HG03432 (cell line): ENCODE measurements around the gene SLC25A4.
A peak's percentile ranks its signal among the peaks of the same experiment; 100 is the strongest.

ENCODE experiments used
- ATAC-seq: cut with Tn5 transposase; IDR thresholded peaks from one replicate; pipeline ENCODE4 v1.9.1; 2021; ENCODE audit warnings: mild to moderate bottlenecking, moderate library complexity; ENCODE audit not compliant: unreplicated experiment

The SLC25A4 gene

GRCh38 chr4:185119927-185120630 is 23.0 kb upstream of the SLC25A4 start:
- ATAC-seq, result no peak

GRCh38 chr4:185120631-185120946 is 22.5 kb upstream of the SLC25A4 start:
- no peak for ATAC-seq

GRCh38 chr4:185122681-185123345 is 20.3 kb upstream of the SLC25A4 start:
- peak; percentile 81 for ATAC-seq

- ATAC-seq, result no peak
Measured at GRCh38 chr4:185124006-185124405, 19.1 kb upstream of the SLC25A4 start.

- ATAC-seq, result no peak
Measured at GRCh38 chr4:185127021-185127925, 15.8 kb upstream of the SLC25A4 start.

- peak; percentile 62 for ATAC-seq
Measured at GRCh38 chr4:185128272-185129119, 14.6 kb upstream of the SLC25A4 start.

GRCh38 chr4:185134307-185134869 is 8.7 kb upstream of the SLC25A4 start:
- peak; percentile 75 for ATAC-seq

- ATAC-seq, result no peak
Measured at GRCh38 chr4:185137233-185137925, 5.7 kb upstream of the SLC25A4 start.

GRCh38 chr4:185138161-185138560 is 4.9 kb upstream of the SLC25A4 start:
- ATAC-seq, result no peak

- no peak for ATAC-seq
Measured at GRCh38 chr4:185139736-185140135, 3.3 kb upstream of the SLC25A4 start.

GRCh38 chr4:185141777-185142176 is 1.3 kb upstream of the SLC25A4 start:
- ATAC-seq, result no peak

GRCh38 chr4:185142564-185142911 is 528 bp upstream of the SLC25A4 start:
- ATAC-seq, result no peak

GRCh38 chr4:185143601-185143969 is 519 bp downstream of the SLC25A4 start:
- no peak for ATAC-seq

GRCh38 chr4:185144601-185145240 is 1.7 kb downstream of the SLC25A4 start:
- no peak for ATAC-seq

GRCh38 chr4:185145572-185145971 is 2.5 kb downstream of the SLC25A4 start:
- no peak for ATAC-seq

GRCh38 chr4:185149392-185149791 is 6.3 kb downstream of the SLC25A4 start:
- no peak for ATAC-seq

- no peak for ATAC-seq
Measured at GRCh38 chr4:185151296-185151695, 8.2 kb downstream of the SLC25A4 start.

GRCh38 chr4:185165605-185166063 is 22.6 kb downstream of the SLC25A4 start:
- peak; percentile 98 for ATAC-seq

GRCh38 chr4:185167234-185167633 is 24.2 kb downstream of the SLC25A4 start:
- ATAC-seq, result no peak
